ENCODE data around the gene TMEM254. TPM values are rescaled to one million over a fixed set of nuclear protein-coding genes. Genes with fewer than 3 reads are reported as not detected.
"Not testable (repeated sequence)": the region's sequence is repeated elsewhere in the genome, so short reads cannot be mapped to it uniquely, and the experiment has no call there.

TMEM254 gene
- polyA plus RNA-seq, 3 donors = 55.0 to 62.7 (median 61.7) TPM

- no peak for DNase-seq (ENCODE audit: low read depth in 3 of 3, low spot score in 2 of 3)
Observed at GRCh38 chr10:80132299-80133139, 54.1 kb downstream of the TMEM254 start, which contains the start of gene PLAC9. Gene PLAC9, plus strand, starts transcription at chr10:80132730. Its CDS starts 33 bp downstream, at chr10:80132763.

- DNase-seq (ENCODE audit: low read depth in 3 of 3, low spot score in 2 of 3) = no peak
Observed at GRCh38 chr10:80133206-80133605, 54.7 kb downstream of the TMEM254 start.

GRCh38 chr10:80133687-80134086, 55.2 kb downstream of the TMEM254 start:
- DNase-seq (ENCODE audit: low read depth in 3 of 3, low spot score in 2 of 3) = not testable (repeated sequence)

GRCh38 chr10:80136134-80136571, 57.7 kb downstream of the TMEM254 start:
- no peak for DNase-seq (ENCODE audit: low read depth in 3 of 3, low spot score in 2 of 3)

GRCh38 chr10:80137031-80137862, 58.8 kb downstream of the TMEM254 start:
- DNase-seq (ENCODE audit: low read depth in 3 of 3, low spot score in 2 of 3) = no peak

- no peak for DNase-seq (ENCODE audit: low read depth in 3 of 3, low spot score in 2 of 3)
Observed at GRCh38 chr10:80137920-80138319, 59.5 kb downstream of the TMEM254 start.

- no peak for DNase-seq (ENCODE audit: low read depth in 3 of 3, low spot score in 2 of 3)
Observed at GRCh38 chr10:80139265-80139664, 60.8 kb downstream of the TMEM254 start.

- no peak for DNase-seq (ENCODE audit: low read depth in 3 of 3, low spot score in 2 of 3)
Observed at GRCh38 chr10:80140251-80140650, 61.8 kb downstream of the TMEM254 start.

- no peak for DNase-seq (ENCODE audit: low read depth in 3 of 3, low spot score in 2 of 3)
Observed at GRCh38 chr10:80141696-80142460, 63.4 kb downstream of the TMEM254 start.

Other genes starting within 250 kb of the TMEM254 start
- gene SFTPD, start 129.6 kb upstream of the TMEM254 start, polyA plus RNA-seq (ENCODE audit: insufficient read length in 3 of 3) = 1 to 10 TPM; 1.1 to 1.3 (median 1.2) TPM
- 10 to 100 TPM in 2 of 3 donors, 1 to 10 TPM in 1; 9.8 to 21.7 (median 16.0) TPM for gene PLAC9, start 54.1 kb downstream of the TMEM254 start, polyA plus RNA-seq (ENCODE audit: insufficient read length in 3 of 3)
- 100 to 1,000 TPM; 123 to 144 (median 140) TPM for gene ANXA11, start 126.9 kb downstream of the TMEM254 start, polyA plus RNA-seq (ENCODE audit: insufficient read length in 3 of 3)
- gene MAT1A, start 211.0 kb downstream of the TMEM254 start, polyA plus RNA-seq (ENCODE audit: insufficient read length in 3 of 3) = 1 to 10 TPM in 2 of 3 donors, under 1 TPM in 1; 0.67 to 1.2 (median 1.1) TPM

Measured in right renal cortex interstitium (tissue), 3 donors.